ENCODE results near the gene TTLL12. TPM values are rescaled to one million over a fixed set of nuclear protein-coding genes. Genes with fewer than 3 reads are reported as not detected.

Gene TTLL12
- total RNA-seq (2014; rRNA removed; shearing (Covaris generic)): 35.2 and 48.3 TPM in 2 replicates

DNA sequence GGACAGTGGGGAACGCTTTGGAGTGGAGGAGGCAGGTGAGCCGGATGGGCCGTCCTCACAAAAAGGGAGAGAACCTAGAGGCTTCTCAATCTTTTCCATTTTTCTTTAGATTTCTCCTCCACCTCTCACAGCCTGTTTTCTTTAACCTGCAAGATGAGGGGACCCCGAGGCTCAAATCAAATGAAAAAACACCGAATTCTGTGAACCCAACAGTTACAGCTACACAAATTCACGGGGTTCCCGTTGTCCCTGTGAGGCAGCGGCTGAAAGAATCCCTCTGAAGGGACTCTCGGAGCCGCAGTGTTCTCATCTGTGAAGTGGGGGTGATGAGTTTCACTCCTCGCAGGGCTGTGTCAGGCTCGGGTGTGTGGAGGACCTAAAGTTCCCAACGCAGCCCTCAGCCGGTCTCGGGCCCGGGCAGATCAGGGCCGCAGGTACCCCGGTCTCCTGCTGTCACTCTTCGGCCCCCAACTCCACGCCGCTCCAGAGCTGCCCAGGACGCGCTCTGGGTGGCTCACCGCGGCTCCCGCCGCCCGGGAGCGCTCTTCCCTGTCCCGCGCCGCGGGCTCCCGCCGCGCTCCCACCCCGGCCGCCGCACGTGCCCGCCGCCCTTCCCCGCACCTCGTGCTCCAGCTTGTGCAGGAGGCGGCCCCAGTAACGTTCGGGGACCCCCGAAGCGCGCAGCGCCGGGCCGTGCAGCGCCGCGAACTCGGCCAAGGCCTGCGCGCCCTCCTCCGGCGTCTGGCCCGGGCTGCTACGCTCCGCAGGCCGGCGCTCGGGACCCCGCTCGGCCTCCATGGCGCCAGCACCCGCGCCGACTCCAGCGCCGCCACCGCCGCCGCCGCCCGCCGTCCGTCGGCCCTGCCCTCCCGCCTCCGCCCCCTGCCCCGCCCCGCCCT is at the start of gene TTLL12:
TTLL12 (minus strand) TSS at position 863 of the 899 bp plus-strand sequence; CDS start at position 798, 65 bp downstream.
- no peak for DNase-seq (ENCODE audit: low spot score)

GRCh38 chr22:43235445-43236409 is 48.8 kb upstream of the TTLL12 start:
- no peak for DNase-seq (ENCODE audit: low spot score)

GRCh38 chr22:43234264-43234988 is 47.5 kb upstream of the TTLL12 start:
- DNase-seq (ENCODE audit: low spot score): no peak

GRCh38 chr22:43233529-43233928 is 46.6 kb upstream of the TTLL12 start:
- no peak for DNase-seq (ENCODE audit: low spot score)

- no peak for DNase-seq (ENCODE audit: low spot score)
Observed at GRCh38 chr22:43232445-43232844, 45.5 kb upstream of the TTLL12 start.

DNA sequence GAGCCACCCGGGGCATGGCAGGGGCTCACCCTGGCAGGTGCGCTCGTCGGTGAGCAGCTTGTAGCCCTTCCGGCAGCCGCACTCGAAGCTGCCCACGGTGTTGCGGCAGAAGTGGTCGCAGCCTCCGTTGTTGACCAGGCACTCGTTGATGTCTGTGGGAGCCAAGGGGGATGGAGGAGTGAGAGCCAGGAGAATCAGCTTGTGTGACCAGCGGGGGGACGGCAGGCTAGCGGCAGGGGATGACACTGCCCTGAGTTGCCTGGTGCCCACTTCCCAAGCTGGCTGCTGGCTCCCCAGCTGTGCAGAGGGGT is 44.7 kb upstream of the TTLL12 start:
- no peak for DNase-seq (ENCODE audit: low spot score)

- DNase-seq (ENCODE audit: low spot score): peak; percentile 63
Observed at GRCh38 chr22:43230971-43231723, 44.2 kb upstream of the TTLL12 start.

DNA sequence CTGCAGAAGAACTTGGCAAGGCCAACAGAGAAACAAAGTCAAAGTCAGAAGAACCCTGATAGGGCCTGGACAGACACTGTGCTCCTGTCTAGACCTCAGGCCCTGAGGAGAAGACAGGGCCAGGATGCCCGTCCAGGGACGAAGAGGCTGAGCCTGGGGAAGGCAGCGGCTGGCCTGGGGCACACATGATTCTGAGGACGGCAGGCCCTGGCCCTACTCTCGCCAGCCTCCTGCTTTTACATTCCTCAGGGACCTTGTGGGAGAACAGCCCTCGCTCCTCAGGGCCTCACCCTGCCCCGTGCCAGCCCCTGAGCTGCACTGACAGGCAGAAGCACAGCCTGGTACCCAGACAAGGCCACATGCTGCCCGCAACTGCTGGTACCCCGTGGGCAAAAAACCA is 43.6 kb upstream of the TTLL12 start:
- no peak for DNase-seq (ENCODE audit: low spot score)

DNA sequence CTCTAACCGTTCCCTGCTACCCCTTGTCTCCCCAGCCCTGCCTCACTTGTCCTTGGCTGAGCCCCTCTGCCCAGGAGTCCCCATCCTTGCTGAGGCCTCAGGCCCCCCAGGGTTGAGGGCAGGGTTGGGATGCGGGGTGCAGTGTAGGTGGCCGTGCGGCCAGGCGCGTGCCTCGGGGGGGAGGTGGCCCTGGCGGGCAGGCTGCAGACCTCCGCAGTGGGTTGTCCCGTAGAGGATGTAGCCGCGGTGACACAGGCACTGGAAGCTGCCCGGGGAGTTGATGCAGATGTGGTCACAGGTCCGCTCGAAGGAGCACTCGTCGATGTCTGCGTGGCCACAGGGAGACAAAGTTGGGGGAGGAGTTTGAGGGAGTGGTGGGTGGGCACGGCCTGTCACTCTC is 41.9 kb upstream of the TTLL12 start:
- DNase-seq (ENCODE audit: low spot score): no peak

DNA sequence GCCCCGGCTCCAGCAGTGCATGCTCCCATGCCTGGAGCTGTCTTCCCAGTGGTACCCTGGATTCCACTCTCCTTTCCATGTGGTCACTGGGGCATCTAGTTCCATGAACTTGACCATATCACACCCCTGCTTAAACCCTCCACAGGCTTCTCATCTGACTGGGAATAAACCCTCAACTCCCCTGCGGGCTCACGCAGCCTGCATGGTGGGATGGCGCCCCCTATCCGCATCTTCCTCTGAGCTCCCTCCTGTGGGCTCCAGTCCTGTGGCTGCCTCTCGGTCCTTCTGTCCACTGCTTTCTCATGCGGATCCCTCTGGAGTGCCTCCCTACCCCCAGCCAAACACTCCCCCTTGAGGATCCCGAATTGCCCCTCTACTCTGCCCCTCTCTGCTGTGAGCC is 41.4 kb upstream of the TTLL12 start:
- DNase-seq (ENCODE audit: low spot score): no peak

DNA sequence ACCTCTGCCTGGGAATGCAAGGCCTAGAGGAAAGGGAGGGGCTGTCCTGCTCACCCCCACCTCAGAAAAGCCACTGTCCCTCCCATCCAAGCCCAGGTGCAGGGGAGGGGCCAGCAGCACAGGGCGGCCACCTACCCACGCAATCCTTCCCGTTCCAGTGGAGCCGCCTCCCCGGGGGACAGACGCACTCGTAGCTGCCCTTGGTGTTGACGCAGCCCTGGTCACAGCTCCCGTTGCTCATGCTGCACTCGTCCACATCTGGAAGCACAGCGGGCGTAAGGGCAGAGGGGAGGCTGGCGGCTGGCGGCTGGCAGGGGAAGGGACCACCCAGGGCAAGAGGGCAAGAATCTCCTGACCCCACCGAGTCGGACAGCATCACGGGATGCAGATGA is 40.3 kb upstream of the TTLL12 start:
- DNase-seq (ENCODE audit: low spot score): no peak

GRCh38 chr22:43226377-43227238 is 39.7 kb upstream of the TTLL12 start:
- peak; percentile 38 for DNase-seq (ENCODE audit: low spot score)

DNA sequence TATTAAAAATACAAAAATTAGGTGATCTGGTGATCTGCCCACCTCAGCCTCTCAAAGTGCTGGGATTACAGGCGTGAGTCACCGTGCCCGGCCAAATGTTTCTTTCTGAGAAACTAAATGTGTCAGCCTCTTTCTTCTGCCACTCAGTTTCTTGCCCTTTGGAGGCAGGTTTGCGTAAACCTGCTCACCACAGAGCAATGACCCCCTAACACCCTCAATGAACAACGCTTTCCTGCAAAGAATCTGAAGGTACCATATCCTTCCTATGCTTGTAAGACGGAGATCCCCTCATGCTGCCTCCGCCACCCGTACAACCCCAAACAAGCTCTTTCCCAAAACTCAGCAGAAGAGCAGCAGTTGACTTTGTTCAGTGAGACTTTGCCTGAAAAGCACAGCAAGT is 38.7 kb upstream of the TTLL12 start:
- no peak for DNase-seq (ENCODE audit: low spot score)

GRCh38 chr22:43222987-43223386 is 36.1 kb upstream of the TTLL12 start:
- DNase-seq (ENCODE audit: low spot score): no peak

DNA sequence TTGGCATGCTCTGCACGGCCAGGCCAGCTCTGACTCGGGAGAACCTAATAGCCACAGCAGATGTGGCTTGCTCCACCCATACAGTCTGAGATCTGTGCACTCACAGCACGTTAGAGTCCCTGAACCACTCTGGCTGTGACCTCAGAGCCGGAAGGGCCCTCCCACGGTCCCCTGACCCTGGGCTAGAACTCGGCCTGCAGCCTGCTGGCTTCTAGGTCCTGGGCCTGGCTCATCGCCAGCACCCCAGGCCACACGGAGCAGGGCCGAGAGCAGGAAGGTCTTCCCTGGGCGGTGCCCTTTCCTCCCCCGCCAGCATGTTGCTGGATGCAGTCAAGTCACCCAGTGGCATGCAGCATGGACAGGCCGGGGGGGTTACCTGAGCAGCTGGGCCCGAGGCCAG is 35.3 kb upstream of the TTLL12 start:
- DNase-seq (ENCODE audit: low spot score): no peak

DNA sequence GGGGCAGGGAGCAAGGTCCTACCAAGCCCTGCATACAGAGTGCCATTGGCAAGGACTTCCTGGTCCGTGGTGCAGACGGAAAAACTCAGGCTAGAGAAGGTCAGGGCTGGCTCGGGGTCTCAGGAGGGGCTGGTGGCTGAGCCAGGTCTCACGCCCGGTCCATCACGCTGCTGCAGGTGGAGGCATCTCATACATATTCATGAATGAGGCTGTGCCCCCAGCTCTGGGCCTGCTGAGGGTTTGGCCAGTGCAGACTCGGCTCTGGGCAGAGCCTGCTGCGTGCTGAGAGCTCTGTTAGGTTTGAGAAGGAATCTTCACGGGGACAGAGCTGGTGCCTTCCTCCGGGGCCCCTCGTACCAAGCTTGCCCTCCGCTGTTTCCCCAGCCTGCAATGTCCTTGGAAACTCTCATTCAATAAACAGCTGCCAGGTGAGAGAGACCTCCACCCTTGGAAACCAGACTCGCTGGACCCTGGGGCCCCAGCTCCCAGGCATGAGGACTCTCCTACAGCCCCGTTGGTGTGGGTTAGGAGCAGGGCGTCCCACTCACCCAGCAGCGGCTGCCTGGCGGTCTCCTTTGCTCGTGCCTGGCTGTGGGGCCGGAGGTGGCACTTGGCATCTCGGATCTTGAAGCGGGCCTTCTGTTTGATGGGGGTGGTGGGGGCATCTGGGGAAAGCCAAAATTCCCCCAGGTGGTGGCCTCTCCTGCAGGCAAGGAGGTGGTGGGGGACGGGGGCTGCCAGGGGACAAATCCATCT is 33.9 kb upstream of the TTLL12 start:
- DNase-seq (ENCODE audit: low spot score): no peak

- DNase-seq (ENCODE audit: low spot score): no peak
Observed at GRCh38 chr22:43218786-43219185, 31.9 kb upstream of the TTLL12 start.

- DNase-seq (ENCODE audit: low spot score): no peak
Observed at GRCh38 chr22:43217285-43218030, 30.5 kb upstream of the TTLL12 start.

DNA sequence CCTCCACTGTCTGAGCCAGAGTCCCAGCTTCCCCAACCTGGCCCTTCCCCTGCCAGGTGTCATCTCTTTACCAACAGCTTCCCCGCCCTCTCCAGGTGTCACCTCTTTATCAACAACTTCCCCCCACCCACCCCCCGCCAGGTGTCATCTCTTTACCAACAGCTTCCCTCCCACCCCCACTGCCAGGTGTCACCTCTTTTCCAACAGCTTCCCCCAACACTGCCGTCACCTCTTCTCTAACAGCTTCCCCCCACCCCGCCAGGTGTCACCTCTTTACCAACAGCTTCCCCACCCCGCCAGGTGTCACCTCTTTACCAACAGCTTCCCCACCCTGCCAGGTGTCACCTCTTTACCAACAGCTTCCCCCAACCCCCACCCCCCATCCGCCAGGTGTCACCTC is 29.8 kb upstream of the TTLL12 start:
- no peak for DNase-seq (ENCODE audit: low spot score)

All from H4 (cell line).